Femur (tissue), 1 donor: Measurements from ENCODE around the gene ELMO1.

Experiments used
- DNase-seq: peaks from one replicate; pipeline ENCODE4 v3.0.0-alpha.2; 2017

ELMO1 gene

DNA sequence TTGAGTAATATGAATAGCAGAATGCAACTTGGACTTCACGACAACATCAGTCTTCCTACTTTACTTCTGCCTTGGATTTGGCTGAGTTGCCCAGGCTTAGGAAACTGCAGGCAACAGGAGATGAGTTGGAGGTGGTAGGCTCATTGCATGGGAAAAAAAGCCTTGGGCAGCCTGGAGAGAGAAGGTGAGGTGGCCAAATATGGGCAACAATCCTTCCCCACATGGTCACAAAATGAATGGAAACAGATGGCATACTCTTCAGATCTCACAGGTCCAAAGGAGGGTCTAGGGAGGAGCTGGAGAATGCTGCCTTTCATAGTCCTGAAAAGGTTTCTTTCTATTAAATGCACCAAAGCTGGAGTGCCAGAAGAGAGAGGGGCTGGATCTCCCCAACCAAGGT, 595.7 kb downstream of the ELMO1 start:
- DNase-seq: no peak

DNA sequence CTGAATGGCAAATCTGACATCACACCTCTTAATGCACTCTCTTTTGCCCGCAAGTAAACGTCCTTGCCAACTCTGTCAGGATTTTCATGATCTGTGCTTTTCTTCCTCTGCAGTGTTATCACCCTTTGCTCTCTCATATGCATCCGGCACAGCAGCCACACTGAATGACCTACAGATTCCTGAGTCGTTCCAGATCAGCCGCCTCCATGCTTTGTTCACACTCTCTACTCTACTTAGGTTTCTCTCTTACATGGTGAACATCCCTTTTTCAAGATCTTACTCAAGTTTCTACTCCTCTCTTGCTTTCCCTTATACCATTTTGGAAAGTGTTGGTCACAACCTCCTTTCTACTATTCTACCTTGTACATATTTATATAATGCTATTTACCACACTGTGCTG, 596.6 kb downstream of the ELMO1 start:
- no peak for DNase-seq

DNA sequence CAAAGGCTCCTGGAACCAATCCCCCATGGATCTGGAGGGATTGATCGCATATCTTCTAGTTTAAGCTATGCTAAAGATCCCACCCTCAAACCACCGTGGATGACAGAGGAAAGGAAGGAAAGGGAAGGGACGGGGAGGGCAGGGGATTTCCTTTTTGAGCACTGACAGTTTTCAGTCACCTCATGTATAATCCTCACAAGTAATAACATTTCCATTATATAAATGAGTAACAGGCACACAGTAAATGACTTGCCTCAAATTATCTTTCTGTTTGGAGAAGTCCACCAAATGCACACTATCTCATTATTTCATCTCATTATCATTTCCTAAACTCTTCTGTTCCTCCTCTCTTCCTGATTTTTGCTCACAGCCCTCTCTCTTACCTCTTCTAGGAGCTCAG, 597.3 kb downstream of the ELMO1 start:
- no peak for DNase-seq

DNA sequence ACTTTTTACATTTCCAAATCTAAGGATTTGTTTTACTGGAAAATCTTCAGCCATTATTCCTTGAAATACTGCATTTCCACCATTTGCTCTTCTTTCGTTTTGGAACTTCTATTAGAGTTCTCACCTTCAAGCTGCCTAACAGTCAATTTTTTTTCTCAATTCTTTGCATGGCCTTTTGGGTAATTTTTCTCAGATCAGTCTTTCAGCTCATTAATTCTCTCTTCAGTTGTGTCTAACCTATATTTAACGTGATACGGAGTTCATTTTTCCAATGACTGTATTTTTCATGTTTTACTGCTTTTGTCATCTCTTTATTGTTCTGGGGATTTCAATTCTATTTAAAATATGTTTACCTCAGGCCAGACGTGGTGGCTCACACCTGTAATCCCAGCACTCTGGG, 600.7 kb downstream of the ELMO1 start:
- no peak for DNase-seq

DNA sequence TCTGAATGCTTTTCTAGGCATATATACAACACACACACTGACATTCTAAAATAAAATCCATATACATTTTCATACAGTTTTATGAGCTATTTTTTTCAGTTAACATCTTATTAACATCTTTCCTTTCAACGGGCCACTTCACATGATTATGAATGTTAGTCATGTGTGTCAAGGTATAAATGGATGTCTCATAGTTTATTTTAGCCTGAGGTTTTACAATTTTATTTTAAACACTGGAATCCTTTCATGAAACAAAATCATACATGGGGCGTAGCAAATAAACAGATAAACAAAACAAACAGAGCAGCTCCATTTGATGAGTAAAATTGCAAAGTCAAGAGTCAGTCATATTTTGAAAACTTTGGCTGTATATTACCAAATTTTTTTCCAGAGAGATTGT, 604.3 kb downstream of the ELMO1 start:
- no peak for DNase-seq

DNA sequence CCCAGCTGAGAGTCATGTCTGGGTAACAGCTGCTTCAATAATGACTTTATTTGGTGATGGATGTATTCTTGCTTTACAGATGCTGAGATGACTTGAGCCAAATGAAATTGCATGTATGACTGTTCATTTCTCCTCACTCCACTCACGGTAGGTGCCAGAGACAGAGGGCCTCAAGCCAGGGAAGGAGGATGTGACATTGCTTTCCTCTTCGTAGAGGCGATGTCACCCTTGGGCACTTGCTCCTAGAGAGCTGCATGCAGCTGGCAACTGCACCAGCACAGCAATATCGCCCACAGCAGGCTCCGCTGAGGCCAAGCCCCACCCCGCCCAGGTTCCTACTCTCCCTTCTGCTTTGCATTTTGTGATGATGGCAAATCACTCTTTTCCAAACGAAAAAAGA, 607.8 kb downstream of the ELMO1 start:
- DNase-seq: no peak

DNA sequence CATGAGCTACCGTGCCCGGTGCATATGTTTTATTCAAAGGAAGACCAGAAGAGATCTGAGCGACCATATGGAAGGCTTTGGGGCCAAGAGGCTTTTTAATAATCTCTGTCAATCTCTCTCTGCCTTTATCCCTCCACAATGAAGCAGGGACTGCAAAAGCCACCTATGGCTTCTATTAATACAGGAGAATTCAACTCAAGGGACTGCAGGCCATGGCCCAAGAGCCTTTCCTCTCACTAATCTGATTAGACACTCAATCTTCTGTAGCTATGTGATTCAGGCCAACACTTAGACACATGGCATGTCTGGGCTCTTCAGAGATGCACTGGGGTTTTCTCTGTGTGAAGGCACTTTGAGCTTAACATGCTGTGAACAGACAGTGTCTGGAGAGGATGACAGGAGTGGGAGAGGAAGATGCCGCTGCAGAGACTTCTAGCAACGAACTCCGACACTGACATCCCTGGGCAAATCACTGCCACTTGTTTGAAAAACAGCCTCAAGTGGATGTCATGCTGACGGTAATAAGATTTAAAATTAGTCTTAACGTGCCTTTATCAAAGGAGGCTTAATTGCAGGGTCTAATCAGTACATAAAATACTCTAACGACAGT, 609.9 kb downstream of the ELMO1 start:
- DNase-seq: no peak

DNA sequence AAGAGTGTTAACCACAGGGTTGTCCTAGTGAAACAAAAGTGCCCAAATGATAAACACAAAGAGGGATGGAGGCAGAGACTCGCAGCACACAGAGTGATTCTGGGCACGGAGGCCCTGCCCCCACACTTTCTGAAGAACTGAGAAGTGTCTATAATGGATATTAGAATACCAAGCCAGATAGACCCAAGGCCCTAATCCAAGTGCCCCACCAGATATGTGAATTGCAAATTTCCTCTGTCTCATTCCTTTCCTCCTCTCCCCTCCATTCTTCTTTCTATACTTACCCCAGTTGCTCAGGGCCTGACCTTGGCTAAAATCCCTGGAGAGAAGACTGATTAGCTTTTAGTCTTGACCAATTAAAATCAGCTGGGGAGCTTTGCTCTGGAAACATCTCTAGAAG, 617.6 kb downstream of the ELMO1 start:
- no peak for DNase-seq

DNA sequence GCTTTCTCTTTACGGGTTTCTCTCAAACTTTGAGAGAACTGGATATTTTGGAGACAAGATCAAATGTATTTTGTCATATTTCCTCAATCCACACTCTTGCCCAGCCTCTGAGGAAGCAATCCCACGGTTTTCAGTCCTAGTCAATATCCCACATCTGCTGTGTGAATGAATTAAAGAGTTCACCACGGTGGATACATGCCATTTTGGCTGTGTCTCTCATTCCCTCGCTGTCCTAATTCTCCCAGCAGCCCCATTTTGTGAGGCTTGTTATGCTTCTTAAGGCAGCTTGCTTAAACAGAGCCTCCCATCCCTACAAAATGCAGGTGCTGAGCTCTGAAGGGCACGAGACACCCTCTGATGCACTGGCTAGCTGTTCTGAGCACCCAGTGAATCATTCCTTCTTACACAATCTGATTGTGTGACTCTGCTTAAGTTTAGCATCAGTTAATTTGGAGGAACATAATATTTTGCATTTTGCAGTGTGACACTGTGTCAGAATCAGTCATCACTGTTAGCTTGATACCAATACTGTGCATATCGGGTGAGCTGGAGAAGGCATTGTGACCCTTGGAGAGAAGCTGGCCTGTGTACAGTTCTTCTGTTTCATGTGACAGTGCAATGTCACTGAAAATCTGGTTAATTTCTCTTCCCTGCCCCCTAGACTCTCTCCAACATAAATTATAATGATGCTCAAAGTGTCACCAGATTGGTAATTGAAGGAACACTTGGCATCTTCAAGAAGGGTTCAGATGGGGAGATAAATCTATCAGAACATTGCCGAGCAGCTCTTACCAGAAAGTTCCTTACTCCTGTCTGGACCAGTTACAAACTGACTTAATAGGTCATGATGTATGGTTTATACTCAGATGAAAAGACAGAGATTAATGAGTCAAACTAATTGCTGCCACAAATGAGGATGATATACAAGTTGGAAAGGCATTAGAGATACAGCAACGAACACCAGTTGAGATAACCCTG, 620.6 kb downstream of the ELMO1 start:
- DNase-seq: no peak

DNA sequence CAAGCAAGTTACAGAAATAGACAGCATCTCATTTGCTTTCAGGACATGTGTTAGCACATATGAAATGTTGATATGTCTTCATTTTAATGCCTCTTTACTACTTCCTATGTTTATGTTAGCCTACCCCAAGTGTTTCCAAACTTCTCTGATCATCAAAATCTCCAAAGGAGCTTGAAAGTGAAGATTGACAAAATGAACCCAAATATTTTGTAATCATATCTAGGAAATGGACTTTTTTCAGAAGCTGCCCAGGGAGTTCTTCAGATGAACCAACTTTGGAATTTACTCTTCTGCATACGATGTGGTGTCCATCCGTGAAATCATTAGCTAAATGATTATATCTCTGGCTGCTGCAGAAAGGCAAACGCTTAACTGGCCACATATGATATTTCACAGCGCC, 623.2 kb downstream of the ELMO1 start:
- no peak for DNase-seq

DNA sequence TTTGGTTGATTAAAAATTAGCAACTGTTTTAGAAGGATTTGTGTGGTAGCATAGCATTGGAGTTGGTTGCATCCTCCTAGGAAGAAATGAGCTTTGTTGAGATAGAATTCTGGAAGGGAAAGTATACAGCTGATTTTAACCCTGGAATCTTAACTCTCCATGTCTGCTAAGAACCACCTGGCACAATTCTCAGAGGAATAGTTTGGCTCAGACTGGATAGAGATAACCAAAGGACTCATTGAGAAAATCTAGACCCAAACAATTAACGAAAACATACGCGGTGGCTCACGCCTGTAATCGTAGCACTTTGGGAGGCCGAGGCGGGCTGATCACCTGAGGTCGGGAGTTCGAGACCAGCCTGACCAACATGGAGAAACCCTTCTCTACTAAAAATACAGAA, 625.3 kb downstream of the ELMO1 start:
- no peak for DNase-seq

DNA sequence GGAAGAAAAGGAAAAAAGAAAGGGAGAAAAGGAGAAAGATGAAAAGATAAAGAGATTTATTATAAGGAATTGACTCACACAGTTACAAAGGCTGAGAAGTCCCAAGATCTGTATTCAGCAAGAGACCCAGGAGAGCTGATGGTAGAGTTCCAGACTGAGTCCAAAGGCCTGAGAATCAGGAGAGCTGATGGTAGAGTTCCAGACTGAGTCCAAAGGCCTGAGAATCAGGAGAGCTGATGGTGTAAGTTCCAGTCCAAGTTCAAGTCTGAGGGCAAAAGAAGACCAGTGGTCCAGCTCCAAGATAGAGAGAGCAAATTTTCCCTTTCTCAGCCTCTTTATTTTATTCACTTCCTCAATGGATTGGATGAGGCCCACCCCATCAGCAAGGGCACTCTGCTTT, 627.0 kb downstream of the ELMO1 start:
- no peak for DNase-seq

DNA sequence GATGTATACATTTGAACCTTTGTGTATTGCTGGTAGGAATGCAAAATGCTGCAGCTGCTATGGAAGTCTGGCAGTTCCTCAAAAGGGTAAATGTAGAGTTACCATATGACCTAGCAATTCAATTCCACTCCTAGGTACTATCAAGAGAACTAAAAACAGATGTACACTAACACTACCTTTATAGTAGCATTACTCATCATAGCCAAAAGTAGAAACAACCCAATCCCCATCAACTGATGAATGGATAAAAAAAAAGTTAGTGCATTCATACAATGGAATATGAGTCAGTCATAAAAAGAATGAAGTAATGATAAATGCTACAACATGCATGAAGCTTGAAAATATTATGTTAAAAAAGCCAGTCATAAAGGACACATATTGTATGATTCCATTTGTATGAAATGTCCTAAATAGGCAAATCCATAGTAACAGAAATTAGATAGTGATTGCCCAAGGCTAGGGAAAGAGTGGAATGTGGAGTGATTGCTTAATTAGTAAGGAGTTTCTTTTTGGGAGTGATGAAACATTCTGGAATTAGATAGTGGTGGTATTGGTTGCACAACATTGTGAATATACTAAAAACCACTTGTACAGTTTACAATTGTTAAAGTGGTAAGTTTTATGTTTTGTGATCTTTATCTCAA, 628.0 kb downstream of the ELMO1 start:
- no peak for DNase-seq

DNA sequence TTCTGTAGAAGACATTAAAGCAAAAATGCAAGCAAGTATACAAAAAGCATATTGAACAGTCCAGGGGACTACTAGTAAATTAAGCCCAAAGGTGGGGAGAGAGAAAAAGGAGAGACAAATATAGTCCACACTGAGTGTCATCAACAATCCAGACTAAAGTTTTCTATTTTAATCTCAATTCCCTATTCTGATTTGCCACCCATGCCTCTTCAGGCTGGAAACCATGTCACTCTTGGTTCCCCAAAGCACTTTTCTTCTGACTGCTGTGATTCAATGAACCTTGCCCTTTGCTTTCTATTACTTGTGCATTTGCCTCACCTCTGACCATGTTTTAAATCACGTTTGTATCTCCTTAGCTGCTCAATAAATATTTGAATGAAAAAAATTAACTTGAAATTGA, 629.0 kb downstream of the ELMO1 start:
- DNase-seq: no peak

DNA sequence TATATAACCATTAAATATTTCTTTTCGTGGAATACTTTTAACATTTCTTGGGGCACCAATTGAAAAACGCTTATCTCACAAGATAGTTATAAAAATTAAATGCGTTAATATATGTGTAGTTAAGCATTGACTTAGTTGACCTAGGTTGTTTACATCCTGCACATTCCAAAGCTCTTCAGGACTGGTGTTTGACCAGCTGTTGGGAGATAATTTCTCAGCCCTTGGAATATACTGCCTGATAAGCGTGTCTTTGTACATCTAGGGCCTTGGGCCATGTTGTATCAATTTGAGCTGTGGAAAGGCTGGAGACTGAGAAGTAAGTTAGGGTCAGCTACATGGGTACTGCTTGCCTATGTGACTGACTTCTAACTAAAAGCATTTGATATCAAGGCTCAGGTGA, 634.4 kb downstream of the ELMO1 start:
- no peak for DNase-seq

DNA sequence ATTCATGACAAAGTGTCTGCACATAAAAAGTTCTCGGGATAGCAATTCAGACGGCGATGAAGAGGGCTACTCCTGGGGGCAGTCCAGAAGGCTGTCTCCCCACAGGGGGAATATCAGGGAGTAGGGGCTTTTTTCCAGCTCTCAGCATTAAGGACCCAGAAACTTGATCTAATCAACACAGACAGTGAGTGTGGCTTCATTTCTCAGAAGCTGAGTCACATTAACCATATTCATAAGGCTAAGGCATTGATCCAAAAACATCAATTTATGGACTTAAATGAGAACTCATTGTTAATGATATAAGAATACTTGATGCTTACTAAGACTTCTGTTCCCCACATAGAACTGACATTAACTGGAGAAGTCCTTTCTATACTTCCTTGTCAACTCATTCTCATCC, 636.9 kb downstream of the ELMO1 start:
- DNase-seq: no peak

DNA sequence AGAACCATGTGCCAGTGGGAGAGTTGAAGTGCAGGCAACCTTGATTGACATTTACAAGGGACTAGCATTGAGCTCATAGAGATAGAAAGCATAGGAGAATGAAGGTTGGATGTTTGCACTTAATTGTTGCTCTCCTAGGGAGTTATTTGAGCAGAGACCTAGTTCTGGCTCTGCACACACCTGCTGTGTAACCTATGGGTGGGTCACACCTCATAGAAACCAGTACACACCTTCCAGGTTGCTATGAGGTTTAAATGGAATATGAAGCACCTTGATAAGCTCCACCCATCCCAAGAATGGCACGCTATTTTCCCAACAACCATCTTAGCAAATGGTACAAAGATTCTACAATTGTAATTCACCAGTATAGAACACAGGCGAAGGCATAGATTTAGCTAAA, 638.2 kb downstream of the ELMO1 start:
- DNase-seq: no peak

DNA sequence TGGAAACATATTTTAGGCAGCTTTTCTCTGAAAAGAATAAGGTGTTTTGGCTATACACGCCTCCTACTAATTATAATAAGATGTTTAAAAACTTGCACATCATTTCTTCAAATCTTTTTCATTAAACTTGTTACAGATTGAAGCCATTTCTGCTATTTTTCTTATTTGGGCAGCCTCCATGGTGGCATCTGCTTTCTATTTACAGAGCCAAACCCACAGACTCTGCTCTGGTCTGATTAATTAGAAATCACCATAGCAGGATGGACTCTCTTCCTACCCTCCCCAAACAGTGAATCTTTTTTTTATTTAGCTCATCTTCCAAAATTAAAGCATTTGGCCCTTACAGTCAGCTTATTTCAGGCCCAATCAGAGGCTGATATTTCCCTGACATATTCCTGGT, 638.6 kb downstream of the ELMO1 start:
- no peak for DNase-seq

DNA sequence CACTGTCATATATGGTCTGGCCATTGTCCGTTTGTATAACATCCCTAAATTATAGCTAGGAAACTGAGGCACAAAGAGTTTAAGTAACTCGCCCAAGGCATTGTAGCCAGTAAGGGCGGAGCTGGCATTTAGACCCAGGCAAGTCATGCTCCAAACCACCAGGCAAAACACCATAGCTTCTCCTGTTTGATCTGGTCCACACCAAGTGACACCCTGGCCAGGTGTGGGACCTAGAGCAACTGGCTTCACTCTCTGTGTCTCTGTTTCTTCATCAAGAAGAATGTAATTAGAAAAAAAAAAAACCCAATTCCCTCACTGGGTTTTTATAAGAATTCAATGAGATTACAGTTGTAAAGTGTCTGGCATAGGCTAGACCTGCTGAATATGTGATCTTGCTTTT, 639.2 kb downstream of the ELMO1 start:
- DNase-seq: no peak

DNA sequence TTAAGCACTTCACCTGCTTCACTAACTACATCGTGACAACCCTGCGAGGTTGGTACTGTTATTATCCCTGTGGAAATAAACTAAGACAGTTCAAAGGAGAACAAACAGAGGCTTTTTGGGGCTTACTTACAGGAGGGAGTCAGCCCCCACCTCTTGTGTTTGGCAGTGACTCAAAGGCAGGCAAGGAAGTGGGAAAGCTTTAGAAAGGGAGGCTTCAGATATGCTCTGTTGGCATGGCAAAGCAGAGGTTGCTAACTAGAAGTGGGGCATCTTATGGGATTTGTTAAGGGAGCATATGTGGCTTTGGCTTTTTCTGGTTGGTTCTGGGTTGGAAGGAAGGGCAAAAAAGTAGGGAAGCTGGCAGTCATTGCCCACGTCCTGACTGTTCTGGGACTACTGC, 639.6 kb downstream of the ELMO1 start:
- DNase-seq: no peak

DNA sequence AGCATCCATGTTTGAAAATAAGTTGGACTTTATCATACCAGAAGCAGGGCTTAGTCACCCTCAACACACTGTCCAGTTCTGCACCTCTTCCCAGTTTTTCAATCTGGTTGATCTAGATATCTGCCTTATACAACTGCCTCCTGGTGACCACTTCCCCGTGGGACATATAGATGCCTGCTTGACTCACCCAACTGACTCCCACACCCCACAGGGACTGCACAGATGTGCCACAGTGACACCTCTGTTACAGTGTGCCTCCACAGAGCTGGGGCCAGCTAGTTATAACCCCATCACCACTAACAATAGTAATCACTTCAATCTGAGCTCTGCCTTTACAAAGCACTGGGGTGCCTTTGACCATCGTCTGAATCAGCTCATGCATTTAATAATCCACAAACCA, 641.8 kb downstream of the ELMO1 start:
- DNase-seq: no peak
